GM18520 (cell line): Measurements from ENCODE around the gene ZNF236.
A peak's percentile ranks its signal among the peaks of the same experiment; 100 is the strongest.

ENCODE experiments used
- ATAC-seq: cut with Tn5 transposase; IDR thresholded peaks from one replicate; pipeline ENCODE4 v1.9.1; 2021; ENCODE audit not compliant: unreplicated experiment

The ZNF236 gene

DNA sequence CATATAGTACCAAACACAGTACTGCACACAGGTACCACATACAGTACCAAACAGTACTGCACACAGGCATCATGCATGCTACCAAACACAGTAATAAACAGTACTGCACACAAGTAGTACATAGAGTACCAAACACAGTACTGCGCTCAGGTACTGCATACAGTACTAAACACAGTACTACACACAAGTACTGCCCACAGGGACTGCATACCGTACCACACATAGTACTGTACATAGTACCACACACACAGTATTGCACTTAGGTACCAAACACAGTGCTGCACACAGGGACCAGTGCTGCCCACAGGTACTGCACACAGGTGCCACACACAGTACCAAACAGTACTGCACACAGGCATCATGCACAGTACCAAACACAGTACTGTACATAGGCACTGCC is 74.9 kb downstream of the ZNF236 start:
- no peak for ATAC-seq

DNA sequence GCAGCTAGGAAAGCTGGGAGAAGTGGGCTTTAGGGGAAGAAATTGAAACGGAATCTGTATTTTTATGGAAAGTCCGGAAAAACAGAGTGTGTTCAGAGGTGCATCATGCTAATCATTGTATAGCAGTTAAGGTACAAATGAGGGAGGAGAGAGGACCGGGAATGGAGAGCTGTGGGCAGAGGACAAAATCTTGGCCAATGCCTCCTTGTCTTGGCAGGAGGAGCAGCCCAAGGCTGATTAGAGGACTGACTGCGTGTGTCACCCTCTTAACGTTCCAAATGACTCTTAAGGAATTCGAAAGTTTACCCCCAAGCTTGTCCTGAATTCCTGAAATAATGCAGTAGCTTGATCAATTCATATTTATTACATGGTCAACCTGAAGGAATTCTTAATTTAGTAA is 81.0 kb downstream of the ZNF236 start:
- ATAC-seq = no peak

DNA sequence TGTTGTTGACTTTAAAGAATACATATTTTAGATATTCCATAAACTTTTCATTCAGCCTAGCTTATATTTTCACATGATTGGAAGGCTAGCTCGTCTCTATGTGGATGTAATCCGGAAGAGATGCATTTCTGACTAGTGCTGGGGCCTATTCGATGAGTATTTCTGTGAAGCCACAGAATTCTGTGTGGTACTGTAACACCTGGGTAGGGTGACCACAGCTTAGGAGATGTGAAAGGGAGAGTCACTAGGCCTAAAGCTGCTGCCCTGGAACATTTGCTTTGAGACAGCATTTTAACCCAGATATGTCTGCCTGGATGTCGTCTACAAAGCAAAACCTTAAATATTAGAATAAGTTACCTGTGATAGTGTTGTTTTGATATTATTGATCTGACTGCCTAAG is 83.5 kb downstream of the ZNF236 start:
- ATAC-seq = no peak

DNA sequence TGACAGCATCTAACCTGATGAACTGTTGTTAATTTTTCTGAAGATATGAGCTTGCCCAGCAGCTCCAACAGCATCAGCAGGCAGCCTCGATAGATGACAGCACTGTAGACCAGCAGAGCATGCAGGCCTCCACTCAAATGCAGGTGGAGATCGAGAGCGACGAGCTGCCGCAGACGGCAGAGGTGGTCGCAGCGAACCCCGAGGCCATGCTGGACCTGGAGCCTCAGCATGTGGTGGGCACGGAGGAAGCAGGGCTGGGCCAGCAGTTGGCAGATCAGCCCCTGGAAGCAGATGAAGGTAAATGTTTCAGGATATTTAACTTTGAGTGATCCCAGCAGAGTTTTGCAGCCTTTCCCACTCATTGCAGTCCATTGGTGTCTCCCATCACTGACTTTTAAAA is 85.9 kb downstream of the ZNF236 start:
- ATAC-seq = no peak

DNA sequence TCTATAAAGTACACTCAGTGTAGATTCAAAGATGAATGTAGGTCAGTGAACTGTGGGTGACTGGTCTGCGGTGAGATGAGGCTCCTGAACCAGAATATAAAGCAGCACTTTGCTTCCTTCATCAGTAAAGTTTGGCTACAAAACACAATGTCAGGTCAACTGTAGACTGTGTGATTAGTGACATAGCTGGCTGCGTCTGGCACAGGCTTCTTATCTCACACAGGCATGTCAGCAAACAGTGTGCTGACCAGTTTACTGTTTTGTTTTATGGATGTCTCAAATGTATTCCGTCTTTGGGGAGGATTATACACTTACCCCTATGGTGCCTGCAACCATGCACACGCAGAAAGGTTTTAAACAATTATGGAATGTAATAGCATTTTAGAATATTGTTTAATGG is 87.1 kb downstream of the ZNF236 start:
- no peak for ATAC-seq

DNA sequence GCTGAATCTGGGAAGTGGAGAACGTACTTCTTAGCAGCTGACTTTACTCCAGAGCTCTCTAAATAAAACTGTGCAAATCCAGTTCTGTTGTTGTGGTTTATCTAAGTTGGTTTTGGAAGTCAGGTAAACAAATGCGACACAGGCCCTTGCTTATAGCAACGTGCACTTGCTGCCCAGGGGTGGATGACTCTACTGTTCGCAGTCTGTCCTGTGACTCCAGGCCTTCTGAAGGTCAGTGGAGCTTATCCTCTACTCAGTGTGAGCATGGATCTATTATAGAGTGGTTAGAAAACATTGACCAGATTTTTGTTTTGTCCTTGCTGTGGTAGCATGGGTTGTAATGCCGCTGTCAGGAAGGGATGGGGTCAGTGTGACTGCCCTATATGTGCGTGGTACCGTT is 89.1 kb downstream of the ZNF236 start:
- no peak for ATAC-seq

DNA sequence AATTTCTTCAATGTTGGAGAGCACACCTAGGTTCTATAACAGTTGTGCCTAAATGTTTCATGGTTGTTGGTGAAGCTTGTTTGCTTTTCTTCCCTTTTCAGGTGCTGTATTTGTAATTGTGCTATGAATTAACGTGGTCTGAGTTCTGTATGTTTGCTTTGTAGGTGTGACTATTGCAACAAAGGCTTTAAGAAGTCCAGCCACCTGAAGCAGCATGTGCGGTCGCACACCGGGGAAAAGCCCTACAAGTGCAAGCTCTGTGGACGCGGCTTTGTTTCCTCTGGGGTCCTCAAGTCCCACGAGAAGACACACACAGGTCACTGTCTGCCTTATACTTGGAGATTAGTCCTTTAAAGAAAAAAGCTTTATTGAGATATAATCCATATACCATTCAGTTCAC is 91.2 kb downstream of the ZNF236 start:
- ATAC-seq = no peak

DNA sequence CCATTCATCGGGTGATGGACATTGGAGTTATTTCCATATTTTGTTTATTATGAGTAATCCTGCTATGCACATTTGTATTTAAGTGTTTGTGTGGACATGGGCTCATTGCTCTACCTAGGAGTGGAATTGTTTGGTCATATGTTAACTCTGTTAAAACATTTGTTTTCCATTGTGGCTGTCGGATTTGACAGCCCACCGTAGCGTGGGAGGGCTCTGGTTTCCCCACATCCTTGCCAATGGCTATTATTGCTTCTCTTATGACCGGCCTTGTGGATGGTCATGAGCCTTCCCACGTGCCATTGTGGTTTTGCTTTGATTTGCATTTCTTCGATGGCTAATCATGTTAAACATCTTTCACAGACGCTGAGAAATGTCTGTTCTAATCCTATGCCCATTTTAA is 92.0 kb downstream of the ZNF236 start:
- no peak for ATAC-seq

DNA sequence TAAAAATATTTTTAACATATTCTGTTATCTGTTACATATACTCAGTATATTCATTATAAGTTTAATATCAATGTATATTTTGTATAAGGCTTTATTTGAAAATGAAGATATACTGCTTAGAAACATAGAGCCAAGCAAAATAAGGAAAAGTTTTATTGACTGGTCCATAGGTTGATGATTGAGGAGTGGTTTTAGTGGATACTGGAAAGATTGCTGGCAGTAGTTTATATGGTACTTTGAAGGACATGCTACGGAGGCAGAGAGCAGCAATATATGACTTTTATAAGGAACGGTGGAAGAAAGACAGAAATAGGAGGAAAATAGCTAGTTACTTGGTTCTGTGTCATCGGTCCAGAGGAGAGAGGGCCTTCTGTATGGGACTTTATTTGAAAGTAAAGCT is 92.4 kb downstream of the ZNF236 start:
- no peak for ATAC-seq

DNA sequence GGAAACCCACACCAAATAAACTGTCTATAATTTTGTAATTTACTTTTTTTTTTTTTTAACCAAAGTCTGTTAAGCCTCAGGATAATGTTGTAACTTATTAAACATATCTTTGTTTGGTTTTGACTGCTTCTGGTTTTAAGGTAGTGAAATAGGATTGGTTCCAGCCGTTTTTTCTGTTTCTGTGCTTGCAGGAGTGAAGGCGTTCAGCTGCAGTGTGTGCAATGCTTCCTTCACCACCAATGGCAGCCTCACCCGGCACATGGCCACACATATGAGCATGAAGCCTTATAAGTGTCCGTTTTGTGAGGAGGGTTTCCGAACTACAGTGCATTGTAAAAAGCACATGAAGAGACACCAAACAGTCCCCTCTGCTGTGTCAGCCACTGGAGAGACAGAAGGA is 93.1 kb downstream of the ZNF236 start:
- ATAC-seq = no peak

DNA sequence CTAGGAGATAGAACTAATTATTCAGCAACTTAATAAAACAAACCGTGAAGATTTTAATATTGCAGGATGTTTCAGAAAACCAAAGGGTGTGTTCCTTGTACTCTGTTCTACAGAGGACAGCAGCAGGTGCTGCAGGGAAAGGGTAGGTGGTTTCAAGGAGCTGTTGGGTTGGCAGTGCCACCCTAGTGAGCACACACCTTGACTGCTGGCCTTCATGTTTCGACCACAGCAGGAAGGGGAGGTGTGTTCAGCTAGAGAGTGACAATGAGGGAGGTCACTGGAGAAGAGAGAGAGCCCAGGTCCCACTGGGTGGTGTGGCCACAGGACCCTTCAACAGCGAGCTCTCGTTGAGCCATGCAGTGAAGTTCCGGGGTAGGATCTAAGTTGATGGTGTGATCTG is 98.6 kb downstream of the ZNF236 start:
- no peak for ATAC-seq

DNA sequence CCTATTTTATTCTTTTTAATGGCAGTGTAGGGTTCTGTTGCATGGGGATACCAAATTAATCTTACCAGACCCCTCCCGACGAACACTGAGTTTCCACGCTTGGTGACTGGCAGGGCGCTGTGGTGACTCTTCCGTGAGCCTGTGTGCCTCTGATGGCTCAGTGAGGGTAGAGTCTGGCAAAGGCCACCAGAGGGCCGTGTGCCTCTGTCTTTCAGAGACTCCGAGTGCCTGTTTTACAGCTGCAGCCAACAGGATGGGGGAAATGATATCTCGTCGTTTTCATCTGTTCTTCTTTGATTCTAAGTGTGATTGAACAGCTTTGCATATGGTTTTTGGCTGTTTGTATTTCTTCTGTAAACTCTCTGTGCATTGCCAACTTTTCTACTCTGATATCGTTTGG is 99.8 kb downstream of the ZNF236 start:
- peak; percentile 95 for ATAC-seq

DNA sequence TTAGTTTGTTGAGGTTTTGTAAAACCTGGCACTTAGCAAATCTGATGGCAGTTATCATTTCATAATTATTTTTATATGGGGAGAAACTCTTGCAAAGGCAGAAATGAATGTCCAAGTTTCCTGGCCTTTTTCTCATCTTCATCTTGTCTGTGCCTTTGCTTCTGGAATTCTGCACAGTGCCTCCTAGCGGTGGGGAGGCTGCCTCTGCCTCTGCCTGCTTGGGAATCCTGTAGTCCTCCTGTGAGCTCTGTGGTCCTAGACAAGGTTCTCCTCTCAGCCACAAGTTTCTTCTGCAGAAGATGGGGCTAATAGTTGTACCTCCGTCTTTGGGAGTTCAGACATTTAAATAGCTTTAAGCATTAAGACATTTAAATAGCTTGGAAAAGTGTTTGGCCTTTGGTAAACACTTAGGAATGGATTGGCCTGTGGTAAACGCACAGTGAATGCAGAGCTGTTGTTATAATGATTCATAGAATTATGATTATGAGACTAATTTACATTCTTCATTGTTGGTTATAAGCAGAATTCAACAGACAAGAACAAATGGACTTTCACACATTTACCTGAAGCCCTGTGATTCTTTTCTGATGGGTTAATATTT is 101.2 kb downstream of the ZNF236 start:
- no peak for ATAC-seq

DNA sequence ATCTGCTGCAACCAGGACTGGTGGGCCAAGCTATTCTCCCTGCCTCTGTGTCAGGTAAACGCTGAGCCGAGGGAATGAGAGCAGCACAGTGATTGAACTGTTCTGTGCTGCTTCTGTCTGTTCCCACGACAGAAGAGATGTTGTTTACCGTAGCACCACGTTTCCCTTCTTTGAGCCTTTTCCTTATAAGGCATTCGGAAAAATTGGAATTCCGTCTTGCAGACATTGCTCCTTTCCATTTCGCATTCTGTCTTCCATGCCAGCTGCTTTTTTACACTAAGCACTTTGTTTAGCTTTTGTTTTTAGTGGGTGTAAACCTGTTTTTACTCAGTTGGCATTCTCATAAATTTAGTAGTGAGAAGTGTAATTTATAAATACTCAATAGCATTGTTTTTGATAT is 103.1 kb downstream of the ZNF236 start:
- no peak for ATAC-seq

DNA sequence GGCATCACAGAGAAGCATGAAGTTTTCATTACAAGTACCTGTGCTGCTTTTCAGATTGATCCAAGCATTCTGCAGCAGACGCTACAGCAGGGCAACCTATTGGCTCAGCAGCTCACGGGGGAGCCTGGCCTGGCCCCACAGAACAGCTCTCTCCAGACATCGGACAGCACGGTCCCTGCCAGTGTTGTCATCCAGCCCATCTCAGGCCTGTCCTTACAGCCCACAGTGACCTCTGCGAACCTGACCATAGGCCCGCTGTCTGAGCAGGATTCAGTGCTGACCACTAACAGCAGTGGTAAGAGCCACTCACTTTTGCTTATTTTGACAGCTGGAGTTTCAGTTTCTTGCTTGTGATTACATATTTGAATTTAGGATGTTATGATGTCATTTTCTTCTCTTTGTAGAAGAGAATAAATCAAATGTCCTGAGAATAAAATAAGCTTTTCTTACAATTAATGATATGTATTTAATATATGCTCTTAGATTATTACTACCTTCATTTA is 104.9 kb downstream of the ZNF236 start:
- no peak for ATAC-seq

DNA sequence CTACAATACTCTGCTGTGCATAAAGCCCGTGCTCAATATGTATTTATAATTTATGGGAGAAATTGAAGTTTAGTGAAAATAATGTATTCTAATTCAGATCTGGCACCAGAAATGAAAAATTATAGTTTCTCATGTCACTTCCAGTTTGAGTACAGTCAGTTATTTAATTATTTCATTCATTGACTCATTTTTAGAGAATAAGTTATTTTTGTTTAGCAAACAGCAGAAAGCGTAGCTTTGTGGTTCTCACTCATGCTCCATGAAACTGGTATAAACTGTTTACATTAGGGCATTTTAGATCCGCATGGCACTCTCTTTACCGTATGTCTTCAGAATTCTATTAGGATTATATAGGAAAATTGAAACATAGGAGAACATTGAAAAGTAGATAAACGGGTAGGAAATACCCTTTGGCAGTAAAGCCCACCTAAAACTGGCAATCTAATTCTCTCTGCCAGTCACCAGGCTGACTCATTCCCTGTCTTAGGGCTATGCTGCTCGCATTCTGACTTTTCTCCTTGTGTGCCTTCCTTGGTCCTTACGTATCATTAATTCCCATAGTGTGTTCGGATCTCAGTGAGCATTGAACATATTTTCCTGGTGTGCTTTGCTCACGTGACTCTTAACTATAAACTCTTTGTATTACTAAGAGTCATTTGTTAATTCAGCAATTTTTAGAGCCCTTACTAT is 106.0 kb downstream of the ZNF236 start:
- ATAC-seq = no peak

DNA sequence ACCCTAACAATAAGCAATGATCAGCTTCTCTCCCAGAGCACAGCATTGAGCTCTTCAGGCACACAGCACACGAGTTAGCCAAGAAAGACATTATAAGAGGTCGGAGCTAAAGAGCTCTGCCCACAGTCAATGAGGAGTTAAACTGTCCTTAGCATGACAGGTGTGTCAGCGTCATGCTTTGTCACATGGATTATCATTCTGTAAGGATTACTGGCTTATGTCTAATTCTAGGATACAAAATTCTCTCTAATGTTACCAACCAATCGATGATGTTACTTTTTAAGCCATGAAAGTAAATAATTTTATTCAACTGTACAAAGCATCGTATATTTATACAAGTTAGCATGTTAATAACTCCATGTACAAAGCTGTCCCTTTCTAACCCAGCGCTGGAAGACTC is 108.8 kb downstream of the ZNF236 start:
- no peak for ATAC-seq

DNA sequence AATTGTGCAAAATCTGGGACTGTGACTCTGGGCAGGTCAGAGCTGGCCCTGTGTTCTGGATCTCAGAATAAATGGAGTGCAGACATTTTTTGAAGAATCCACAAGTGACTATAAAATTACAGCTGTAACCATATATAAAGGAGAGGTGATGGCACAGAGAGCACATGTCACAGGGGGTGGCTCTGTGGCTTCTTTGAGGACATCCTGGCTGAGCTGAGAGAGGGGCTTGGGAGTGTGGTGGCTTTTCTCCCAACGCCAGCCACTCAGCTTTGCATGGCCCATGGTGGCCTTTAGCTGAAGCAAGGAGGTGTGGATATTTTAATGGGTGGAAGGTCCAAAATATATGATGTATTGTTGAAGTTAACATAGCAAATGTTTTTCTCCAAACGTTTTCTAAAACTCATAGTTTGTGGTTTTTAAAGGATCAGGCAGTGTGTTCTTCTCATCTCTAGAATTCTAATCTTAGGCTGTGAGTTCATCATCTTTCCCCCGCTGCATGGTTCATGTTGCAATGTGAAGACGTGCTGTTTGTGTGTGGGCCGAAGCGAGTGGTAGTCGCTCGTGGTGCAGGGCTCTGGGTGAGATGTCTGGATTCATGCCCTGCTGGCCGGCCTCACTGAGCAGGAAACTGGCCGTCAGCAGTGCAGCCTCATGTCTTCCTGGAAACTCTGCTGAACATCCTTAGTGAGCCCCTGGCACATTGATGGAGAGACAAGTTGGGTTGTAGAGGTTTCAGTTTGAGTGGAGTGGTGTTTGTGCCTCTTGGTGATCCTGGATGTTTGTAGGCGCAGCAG is 109.9 kb downstream of the ZNF236 start:
- ATAC-seq = no peak

DNA sequence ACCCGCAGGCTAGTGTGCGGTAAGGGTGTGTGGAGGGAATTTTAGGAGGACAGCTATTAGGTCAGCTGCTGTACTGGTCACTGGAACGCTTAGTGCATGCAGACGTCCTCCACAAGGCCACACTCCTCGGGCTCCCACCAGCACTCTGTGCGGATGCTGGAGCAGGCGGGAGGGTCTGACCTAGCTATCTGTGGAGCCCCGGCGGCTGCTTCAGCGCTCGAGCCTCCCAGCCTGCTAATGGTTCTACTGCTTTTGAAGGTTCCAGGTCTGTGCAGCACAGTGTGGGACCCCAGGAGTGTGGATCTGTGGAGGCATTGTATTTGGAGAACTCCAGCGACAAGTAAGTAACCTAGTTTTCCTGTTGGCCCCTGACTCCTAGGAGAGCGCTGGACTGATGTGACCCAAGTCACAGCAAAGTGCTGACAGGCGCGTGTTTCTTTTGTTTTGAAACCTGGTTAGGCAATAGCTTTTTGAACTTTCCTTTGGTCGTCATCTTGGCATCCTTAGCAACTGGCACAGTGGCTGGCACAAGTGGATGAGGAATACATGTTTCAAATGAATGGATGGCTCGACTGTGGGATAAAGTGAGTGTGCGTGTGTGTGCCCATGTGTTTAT is 113.5 kb downstream of the ZNF236 start:
- no peak for ATAC-seq

DNA sequence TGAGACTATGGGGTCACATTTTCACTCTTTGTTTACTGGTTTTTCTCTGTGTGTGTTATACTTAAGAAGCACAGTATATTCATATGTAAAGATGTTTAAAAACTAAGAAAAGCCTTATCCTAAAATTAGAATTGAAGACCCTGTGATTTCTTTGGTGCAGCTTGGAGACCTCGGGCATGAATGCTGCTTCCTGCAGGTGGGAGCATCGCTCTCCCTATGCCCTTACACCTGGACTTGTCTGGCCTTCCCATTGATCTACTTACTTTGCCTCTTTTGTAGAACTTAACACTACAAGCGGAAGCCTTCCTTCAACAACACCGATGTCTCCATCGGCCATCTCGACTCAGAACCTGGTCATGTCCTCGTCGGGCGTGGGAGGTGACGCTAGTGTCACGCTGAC is 114.5 kb downstream of the ZNF236 start:
- ATAC-seq = no peak

DNA sequence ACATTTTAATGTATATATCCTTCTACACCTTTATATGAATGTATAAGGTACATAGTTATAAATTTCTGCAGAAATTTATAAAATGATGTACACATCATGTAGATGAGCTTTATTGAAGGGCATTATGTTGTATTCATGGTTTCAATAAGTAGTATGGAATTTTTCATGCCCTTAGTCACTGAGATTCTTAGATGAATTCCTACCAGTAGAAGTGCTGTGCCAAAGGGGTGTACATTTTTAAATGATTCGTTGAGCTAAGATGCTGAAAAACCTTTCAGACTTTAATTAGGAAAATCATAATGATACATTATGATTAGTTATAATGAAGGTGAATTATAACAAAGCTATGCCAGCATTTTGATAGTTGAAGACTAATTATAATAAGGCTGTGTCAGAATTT is 115.2 kb downstream of the ZNF236 start:
- no peak for ATAC-seq

DNA sequence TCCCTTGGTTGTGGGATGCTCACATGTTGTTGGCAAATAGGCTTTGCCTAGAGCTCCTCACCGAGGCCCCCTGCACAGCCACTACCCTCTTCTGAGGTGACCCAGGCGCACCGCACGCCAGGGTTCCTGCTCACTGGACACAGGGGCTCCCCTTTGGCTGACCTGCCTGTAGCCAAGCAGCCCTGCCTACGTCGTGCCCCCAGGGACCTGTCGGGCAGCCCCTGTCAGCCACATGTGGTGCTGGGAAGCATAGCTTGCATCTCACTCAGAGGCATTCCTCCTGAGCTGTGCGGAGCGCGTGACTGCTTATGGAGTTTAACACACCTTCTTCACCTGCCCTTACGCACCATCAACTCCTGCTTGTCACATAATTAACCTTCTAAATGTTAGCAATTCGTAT is 116.3 kb downstream of the ZNF236 start:
- ATAC-seq = no peak
